GM18505 (cell line): ENCODE data around the gene TERB2.
"Not testable (repeated sequence)": the region's sequence is repeated elsewhere in the genome, so short reads cannot be mapped to it uniquely, and the experiment has no call there.

Experiments used
- ATAC-seq: cut with Tn5 transposase; IDR thresholded peaks from one replicate; pipeline ENCODE4 v1.9.1; 2021; ENCODE audit not compliant: unreplicated experiment
- POLR2A ChIP-seq: IDR thresholded peaks from 4 replicates; pipeline ENCODE4 v1.6.1; 2011; ENCODE audit warnings: borderline replicate concordance; ENCODE audit not compliant: insufficient read depth, insufficient read length; ENCODE audit errors: extremely low read depth

The TERB2 gene

GRCh38 chr15:44956388-44956787 is at the start of gene TERB2:
TERB2 (plus strand) TSS chr15:44956687; CDS start chr15:44956719, 32 bp downstream.
- no peak for TF ChIP-seq POLR2A
- ATAC-seq = no peak

DNA sequence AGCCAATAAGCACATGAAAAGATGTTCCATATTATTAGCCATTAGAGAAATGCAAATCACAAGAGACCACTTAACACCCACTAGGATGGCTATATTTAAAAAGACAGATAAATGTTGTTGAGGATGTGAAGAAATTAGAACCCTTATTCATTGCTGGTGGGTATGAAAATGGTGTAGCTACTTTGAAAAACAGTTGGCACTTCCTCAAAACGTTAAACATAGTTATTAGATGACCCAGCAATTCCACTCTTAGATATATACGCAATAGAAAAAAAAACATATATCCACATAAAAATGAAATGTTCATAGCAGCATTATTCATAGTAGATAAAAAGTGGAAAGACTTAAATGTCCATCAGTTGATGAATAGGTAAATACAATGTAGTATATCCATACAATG is 47.1 kb upstream of the TERB2 start:
- ATAC-seq = no peak

GRCh38 chr15:44910981-44911625 is 45.4 kb upstream of the TERB2 start:
- ATAC-seq = no peak

More for the DNA sequence above, 47.1 kb upstream of the TERB2 start:
- TF ChIP-seq POLR2A = no peak

GRCh38 chr15:44912186-44912585 is 44.3 kb upstream of the TERB2 start:
- not testable (repeated sequence) for ATAC-seq

More at GRCh38 chr15:44910981-44911625, 45.4 kb upstream of the TERB2 start:
- TF ChIP-seq POLR2A = no peak

- ATAC-seq = not testable (repeated sequence)
These were observed 43.5 kb upstream of the TERB2 start for GRCh38 chr15:44912974-44913448.

DNA sequence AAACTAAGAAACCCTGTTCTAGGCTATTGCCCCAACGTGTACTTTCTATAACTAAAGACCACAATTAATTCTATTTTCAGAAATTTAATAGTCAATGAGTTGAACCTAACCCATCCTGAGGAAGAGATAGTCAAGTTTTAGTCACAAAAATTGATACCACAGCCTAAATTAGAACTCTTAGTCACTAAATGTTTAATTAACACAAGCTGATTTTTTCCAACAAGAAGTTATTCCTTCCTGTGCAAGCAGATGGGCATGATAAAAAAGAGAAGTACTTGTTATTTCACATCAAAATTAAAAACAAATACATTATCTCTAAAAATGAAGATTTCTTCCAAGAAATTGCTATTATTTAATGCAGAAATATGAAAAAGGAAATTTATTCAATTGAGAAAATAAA is 38.4 kb upstream of the TERB2 start:
- no peak for ATAC-seq
- TF ChIP-seq POLR2A = no peak

GRCh38 chr15:44928658-44929057 is 27.8 kb upstream of the TERB2 start:
- not testable (repeated sequence) for ATAC-seq

GRCh38 chr15:44930283-44930682 is 26.2 kb upstream of the TERB2 start:
- ATAC-seq = not testable (repeated sequence)

DNA sequence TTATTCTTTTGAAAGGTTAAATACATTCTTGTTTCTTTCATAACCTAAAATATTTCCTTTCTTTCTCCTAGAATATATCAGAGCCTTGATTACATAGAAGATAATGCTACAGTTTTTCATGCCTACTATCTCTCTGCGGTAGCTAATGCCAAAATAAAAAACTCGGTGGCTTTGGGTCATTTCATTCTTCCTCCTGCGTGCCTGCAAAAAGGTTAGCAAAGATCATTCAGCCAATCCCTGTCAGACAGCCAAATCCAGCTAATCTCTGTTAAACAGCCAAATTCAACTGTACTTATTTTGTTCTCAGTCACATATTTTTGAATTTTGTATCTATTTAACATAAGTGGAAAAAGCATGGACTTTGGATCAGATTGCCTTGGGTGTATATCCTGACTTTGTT is 1.8 kb downstream of the TERB2 start:
- not testable (repeated sequence) for ATAC-seq

GRCh38 chr15:44968475-44968874 is 12.0 kb downstream of the TERB2 start:
- no peak for ATAC-seq

GRCh38 chr15:44971036-44971435 is 14.5 kb downstream of the TERB2 start:
- ATAC-seq = no peak
- no peak for TF ChIP-seq POLR2A

More at GRCh38 chr15:44968475-44968874, 12.0 kb downstream of the TERB2 start:
- no peak for TF ChIP-seq POLR2A

DNA sequence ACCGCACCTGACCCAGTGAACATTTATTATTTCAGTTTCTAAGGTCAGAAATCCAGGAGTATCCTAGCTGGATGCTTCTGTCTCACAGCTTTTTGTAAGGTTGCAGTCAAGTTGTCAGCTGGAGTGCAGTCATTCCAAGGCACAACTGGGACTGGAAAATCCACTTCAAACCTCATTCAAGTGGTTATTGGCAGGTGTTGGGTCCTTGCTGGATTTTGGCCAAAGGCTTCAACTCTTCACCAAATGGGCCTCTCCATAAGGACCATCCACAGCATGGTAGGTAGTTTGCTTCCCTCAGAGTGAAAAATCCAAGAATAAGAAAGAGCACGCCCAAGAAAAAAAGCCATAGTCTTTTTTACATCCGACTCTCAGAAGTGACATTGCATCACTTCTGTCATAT is 19.7 kb downstream of the TERB2 start:
- not testable (repeated sequence) for ATAC-seq

GRCh38 chr15:44977781-44978180 is 21.3 kb downstream of the TERB2 start:
- ATAC-seq = not testable (repeated sequence)

- not testable (repeated sequence) for ATAC-seq
These were observed 23.3 kb downstream of the TERB2 start for GRCh38 chr15:44979617-44980339.

GRCh38 chr15:44984144-44984543 is 27.7 kb downstream of the TERB2 start:
- ATAC-seq = not testable (repeated sequence)

- ATAC-seq = not testable (repeated sequence)
These were observed 30.0 kb downstream of the TERB2 start for GRCh38 chr15:44986346-44987055.

- not testable (repeated sequence) for ATAC-seq
These were observed 31.2 kb downstream of the TERB2 start for GRCh38 chr15:44987711-44988110.

- ATAC-seq = not testable (repeated sequence)
These were observed 31.8 kb downstream of the TERB2 start for GRCh38 chr15:44988184-44988869.

DNA sequence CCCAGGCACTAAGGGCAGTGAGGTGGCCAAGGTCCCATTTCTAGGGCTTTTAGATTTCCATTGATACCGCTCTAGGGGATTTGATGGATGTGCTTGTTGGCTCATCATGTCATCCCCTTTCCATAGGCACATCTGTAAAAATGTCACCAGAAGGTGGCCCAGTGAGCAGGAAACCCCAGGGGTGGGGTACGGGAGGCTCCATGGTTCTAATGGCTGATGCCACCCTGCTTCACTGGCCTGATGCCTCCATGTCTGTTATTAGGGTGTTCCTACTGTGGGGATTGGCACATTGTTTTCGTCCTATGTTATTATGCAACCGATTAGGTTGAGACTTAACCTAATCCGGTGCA is 32.4 kb downstream of the TERB2 start:
- ATAC-seq = not testable (repeated sequence)
